GM21515 (cell line): ENCODE measurements around the gene FICD.
"Not testable (repeated sequence)": the region's sequence is repeated elsewhere in the genome, so short reads cannot be mapped to it uniquely, and the experiment has no call there.

Experiments used
- ATAC-seq: cut with Tn5 transposase; IDR thresholded peaks from one replicate; pipeline ENCODE4 v1.9.1; 2021; ENCODE audit not compliant: unreplicated experiment

FICD gene

DNA sequence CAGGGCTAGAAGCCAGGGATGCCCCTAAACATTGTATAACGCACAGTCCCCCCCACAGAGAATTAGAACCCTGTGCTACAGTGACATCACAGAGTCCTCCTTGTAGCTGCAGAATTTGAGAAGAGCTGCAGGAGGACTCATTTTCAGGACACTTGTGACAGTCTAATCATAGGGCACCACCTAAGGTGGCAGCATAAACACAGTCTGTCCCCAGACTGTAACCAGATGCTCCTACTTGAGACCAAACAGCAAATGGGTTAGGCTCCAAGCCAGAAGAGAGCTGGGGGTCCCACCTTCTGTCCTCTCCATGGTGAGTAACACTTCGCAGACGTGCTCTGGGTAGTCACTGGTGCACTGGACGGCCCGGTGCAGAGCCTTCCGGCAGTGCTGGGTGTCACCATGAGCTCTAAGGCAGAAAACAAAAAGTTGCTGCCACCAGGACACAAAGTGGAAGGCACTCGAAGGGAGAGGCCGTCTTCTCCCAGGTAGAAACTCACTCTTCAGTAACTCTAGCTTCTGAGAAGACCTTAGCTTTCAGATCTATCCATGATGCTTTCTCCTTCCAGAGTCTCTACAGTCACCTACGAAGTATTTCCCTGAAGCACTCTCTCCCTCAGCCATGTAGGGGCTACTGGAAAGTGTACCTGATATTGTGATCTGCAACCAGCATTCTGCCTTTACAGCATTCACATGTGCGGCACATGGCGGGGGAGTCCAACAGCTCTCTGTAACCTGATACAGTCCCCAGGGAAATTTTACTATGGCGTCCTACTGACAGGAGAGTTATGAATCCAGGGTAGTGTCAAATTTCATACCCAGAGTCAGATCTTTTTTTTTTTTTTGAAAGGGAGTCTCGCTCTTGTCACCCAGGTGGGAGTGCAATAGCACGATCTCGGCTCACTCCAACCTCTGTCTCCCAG is 17.1 kb downstream of the FICD start:
- no peak for ATAC-seq

GRCh38 chr12:108538146-108538545 is 23.1 kb downstream of the FICD start:
- ATAC-seq, result no peak

DNA sequence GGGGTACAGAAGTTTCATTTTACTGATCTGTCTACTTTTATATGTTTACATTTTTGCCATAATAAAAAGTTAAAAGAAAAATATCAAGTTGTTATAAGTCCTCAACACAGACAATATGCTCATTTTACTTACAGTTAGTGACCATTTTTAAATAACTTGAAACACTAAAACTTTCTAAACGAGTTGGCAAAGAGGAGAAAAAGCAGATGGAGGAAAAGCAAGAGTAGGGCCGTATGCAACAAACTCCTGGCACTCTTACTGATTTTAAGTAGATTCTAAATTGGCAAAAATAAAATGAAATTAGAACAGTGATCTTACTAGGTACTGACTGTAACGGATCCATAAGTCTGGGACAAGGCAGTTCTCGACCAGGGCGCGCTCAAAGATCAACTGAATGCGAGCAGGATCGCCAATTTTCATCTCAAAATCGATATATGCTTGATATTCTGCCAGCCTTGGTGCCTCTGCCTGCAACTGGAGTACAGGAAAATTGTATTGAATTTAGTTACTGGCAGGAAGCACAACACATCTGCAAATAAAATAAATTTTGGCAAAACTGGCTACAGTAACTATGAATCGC is 23.6 kb downstream of the FICD start:
- ATAC-seq, result no peak

DNA sequence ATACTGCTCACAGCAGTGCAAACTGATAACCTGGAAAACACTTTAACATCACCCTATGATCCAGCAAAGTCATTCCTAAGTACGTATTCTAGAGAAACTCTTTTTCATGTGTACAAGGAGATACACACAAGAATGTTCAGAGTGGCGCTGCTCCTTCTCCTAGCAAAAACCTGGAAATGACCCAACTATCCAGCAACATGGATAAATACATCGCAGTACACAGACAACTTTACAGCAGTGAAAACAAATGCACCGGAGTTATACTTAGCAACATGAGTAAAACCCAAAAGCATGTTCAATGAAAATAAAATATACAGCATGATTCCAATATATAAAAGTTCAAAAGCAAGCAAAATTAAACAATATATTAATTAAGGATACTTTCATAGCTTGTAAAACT is 27.2 kb downstream of the FICD start:
- ATAC-seq, result no peak

GRCh38 chr12:108543652-108544051 is 28.6 kb downstream of the FICD start:
- no peak for ATAC-seq

DNA sequence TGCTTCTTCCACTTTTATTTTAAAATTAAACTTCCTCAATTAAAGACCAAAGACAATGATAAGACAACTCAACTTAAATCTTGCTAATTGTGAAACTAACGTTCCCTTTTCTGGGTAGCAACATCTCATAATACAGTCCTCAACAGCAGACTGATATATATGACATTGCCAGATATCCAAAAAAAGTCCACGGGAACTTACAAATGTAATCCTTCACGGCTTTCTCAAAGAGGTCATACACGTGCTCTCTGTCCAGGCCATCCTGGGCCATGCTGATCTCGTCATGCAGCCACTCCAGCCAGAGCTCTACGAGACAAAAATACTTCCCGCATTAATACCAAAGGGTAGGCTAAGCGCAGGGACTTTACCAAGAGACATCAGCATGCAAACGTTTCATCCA is 32.6 kb downstream of the FICD start:
- ATAC-seq, result no peak

- ATAC-seq, result peak; percentile 55
Measured at GRCh38 chr12:108548954-108549521, 34.0 kb downstream of the FICD start.

DNA sequence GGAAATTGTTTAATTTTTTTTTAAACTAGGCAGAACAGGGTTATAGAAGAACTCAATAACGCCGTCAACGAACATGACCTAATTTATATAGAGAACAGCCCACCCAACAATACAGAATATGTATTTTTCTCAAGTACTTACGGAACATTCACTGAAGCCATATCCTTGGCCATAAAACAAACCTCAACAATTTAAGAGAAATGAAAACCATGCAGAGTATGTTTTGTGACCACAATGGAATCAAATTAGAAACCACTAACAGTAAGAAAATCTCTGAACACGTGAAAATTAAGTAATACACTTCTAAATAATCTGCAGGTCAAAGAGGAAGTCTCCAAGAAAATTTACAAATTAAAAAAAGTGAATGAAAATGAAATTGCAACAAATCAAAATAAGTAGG is 36.5 kb downstream of the FICD start:
- no peak for ATAC-seq

DNA sequence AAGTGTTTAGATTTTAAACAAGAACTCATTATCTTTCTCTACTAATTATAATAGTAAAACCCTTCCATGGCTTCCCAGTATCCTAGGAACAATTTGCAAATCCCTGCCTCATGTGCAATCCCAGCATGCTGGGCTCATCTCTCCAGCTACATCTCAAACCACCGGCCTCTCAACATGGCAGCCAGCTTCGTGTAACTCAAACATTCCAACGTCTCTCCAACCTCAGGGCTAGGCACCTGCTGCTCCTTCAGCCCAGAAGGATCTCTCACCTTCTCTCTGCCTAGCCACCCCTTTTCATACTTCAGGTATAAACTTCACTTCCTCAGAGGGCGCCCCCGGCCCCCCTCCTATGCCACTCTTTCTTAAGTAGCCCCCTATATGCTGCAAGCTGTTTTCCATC is 38.7 kb downstream of the FICD start:
- ATAC-seq, result no peak

GRCh38 chr12:108555383-108555782 is 40.3 kb downstream of the FICD start:
- ATAC-seq, result not testable (repeated sequence)

- ATAC-seq, result no peak
Measured at GRCh38 chr12:108559007-108559655, 44.1 kb downstream of the FICD start.

DNA sequence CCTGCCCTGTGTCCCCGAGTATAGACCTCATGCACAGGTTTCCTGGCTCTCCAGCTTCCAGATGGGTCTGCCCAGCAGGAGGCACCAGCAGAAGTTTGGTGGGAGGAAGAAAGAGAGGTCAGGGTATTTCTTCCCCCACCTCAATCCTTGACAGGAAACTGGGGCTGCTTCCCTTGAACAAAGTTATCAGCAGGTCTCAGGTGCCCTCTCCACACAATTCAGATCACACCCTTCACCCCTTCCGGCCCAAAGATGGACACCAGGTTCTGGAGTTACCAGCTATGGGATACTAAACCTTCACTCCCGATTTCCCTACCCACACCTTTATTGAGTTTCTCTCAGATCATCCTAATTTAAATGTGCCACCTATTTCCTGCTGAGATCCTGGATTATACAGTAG is 44.7 kb downstream of the FICD start:
- no peak for ATAC-seq

DNA sequence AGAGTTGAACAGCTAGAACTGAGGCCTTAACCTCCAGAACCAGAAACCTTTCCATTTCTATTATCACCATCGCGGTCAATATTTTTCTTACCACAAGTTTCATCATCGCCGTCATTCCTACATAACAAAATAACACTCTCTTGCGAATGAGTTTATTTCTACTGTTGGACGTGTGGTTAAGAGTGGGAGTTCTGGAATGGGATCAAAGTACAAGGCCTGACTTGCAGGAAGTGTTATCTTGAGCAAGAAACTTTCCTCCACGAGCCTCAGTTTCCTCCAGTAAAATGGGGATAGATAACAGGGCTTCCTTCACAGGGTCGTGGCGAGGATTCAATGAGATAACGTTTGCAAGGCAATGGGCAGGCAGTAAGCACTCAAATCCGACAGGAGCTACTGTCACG is 45.2 kb downstream of the FICD start:
- ATAC-seq, result no peak

DNA sequence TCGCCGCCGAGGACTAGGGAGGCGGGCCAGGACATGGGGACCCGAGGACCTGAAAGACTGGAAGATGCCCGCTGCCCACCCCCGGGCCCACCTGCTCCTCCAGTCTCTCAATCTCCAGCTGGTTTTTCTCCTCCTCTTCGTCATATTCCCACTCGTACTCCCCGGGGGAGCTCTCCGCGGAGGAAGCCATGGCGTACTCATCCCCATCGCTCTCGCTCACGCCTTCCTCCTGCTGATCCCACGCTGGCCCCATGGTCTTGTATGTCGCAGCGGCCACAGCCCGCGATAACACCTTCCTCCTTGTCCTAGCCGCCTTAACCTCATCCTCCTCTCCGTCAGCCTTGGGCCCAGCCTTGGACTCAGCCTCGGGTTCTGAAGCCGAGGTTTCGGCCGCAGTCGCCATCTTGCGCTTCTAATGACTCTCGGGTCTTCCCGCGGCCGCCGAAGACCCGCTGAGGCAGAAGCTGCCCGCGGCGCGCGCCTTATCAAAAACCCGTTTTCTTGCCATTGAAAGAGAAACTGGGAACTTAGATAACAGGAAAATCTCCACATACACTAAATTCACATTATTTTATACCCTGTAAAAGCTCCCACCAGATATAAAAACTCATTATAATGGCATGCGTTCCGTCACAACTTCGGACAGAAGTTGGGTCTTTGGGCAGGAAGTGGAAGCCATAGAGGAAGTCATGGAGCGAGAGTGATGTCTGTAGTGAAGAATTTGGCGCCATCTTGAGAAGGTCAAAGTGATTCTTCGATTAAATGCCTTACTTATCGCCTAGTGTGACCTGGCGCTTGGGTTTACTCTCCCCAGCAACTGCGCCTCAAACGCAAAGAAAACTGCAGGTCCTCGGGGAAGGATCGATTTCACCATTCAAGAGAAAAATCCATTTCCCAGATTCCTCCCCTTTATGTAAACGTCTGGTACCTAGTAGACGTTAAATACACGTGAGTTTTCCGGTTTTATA is 46.0 kb downstream of the FICD start, which contains the start of gene SART3:
SART3 (minus strand) TSS at position 422 of the 968 bp plus-strand sequence; CDS start at position 403, 19 bp downstream.
- peak; percentile 33 for ATAC-seq

DNA sequence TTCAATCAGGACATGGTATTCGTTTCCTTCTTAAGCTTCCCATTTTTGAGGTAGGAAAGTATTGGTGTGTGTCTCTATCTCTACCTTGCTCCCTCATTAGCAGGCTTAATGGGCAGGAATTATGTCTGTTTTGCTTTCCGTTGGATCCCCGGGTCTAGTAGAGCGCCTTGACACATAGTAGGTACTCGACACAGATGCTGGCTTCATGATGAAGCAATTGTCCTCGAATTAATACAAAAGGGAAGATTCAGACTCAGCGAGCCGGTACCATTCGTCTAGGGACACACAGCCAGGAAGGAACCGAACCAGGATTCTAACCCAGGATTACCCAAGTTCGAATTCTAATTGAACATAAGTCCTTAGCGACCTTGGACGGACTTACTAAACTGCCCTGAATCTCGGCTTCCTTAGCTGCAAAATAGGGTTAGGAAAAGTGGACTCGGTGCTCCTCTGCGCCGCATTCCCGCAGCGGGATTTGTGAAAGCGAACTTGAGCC is 46.8 kb downstream of the FICD start:
- no peak for ATAC-seq

DNA sequence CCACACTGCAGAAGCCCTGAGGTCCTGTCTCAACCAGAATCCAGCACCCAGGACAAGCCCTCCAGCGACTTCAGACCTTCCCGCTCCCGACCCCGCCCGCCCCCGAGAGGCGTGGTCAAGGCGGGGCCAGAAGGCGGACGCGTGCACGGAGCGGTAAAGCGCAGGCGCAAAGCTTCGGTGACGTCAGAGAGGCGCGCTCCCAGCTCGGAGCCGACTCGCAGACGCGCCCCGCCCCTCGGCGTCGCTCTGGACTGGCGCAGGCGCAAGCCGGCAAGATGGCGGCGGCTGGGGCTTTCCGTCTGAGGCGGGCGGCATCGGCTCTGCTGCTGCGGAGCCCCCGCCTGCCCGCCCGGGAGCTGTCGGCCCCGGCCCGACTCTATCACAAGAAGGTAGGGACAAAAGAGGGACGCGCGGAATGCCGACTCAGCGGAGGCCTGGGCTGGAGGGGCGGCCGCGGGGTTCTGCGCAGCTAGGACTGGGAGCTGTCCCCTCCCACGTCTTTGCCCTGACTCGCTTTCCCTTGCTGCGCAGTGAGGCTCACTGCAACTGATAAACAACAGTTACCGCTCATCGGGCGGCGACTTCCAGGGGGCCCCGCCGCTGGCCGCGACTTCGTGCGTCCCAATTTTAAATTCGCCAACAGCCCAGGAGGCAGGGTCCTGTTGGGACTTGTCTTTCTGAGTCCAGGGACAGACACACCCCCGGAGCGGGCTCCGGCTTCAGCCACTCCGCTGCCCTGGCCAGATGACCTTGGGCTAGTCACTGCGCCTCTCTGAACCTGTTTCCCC is 47.5 kb downstream of the FICD start, which contains the start of gene ISCU:
ISCU (plus strand) TSS at position 249 of the 788 bp plus-strand sequence; CDS start at position 276, 27 bp downstream.
- ATAC-seq, result peak; percentile 50

- ATAC-seq, result peak; percentile 31
Measured at GRCh38 chr12:108563136-108563803, 48.2 kb downstream of the FICD start.

DNA sequence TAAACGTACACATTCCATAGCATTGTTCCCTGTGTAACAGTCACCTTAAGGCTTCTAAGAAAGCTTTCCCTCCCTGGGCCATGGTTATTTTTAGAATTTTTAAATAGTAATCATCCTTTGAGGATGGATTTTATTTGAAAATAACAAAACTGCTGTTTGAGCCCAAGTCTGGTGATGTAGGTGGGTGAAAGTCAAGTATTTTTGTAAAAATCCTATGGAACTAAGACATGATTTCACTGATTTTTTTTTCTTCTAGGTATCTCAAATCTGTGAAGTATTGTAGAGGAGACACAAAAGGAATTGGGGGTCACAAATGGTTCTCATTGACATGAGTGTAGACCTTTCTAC is 48.7 kb downstream of the FICD start:
- ATAC-seq, result no peak

DNA sequence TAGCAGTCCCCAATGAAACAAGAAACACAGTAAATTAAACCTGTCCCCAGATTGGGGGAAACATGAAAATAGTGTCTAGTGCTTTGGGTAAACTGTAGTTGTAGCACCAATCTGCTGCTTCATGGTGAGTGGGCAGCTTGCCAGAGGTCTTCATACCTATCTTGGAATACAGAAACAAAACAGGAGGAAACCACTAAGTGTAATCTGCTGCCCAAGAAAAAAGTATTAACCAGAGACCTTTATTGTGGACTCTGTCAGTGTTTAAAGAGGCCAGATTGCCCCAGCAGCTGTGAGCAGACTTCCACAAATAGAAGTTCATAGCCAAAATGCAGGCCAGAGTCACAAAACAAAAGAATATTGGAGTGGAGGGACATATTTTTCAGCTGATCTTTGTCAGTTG is 49.6 kb downstream of the FICD start:
- no peak for ATAC-seq
